ENCODE results near the gene TRPV4.

TRPV4 gene

DNA sequence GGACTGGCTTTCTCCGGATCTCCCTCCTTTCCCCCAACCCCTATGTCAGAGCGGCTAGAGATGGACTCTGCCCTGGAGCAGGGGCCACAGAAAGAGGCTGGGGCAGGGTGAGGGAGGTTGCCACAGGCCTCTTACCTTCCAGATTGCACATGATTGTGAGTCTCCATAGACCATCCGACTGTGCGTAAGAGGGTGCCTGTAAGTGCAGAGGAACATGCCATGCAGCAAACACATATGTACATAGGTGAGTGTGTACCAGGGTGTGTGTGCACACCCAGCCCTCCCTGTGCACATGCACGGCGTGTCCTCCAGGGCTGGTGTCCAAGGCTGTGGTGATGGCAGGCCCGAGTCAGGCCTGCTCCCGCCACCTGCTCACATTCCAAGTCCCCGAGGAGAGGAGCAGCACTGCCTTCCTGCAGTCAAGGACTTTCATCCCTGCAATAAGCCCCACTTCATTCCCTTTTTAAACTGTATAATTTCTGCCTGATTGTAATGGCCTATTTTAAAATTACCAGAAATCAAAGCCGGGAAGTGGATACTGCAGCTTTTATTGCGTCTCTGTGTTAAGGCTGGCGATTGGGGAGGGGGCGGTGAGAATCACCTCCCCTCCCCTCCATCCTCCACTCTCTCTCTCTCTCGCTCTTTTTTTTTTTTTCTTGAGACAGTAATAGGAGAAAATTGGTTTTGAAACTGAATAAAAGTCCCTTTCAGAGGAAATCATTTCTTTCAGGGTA, 91.1 kb downstream of the TRPV4 start:
- DNase-seq (ENCODE audit: low read depth in 2 of 2, low spot score in 1 of 2), result no peak

DNA sequence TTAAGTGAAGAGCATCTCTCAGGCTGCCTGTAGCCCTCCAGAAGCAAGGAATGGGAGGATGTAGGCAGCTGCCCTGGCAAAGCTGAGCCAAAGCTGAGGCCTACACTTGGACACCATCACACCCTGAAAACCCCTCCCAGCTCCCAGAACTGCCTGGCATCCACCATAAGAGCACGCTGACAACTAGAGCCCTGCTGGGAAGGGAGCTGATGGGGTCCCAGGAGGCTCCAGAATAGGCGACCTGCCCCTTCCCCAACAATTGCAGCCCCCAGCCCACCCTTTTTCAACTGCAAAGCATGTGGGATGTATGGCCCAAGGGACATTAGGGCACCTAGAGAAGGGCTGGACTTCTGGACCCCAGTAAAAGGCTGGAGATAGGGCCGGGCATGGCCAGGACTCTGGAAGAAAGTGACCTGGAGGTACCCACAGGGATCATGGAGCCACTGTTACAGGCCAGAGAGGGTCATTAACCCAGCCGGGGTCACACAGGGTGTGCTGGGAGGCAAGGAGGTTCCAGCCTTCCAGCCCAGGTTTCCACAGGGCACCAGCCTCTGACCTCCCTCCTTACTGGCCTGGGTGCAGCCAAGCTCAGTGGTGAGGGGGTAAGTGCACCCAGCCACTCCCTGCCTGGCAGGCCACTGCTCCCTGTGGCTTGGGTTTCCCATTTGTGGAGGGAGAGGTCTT, 91.8 kb downstream of the TRPV4 start:
- DNase-seq (ENCODE audit: low read depth in 2 of 2, low spot score in 1 of 2), result no peak

DNA sequence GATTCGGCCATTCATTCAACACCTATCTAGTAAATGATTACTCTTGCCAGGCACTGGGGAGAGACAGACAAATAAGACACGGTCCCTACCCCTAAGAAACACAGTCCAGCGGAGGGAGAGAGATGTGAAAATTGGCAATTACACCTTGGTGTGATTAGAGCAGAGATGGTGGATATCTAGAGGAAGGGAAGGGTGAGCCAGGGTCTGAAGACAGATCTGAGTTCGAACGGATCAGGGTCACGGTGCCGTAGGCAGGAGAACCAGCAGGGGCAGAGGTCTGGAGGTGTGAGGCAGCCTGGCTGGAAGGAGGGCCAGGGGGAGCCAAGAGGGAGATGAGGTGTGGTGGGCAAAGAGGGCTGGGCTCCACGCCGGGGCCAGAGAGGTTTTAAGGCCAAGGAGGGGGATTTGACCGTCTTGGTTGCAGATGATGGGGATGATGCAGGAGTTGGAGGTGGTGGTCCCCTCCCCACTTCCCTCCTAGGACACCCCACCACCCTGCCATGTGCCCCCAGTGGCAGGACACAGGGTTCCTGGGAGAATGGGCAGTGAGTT, 92.4 kb downstream of the TRPV4 start:
- DNase-seq (ENCODE audit: low read depth in 2 of 2, low spot score in 1 of 2), result no peak

DNA sequence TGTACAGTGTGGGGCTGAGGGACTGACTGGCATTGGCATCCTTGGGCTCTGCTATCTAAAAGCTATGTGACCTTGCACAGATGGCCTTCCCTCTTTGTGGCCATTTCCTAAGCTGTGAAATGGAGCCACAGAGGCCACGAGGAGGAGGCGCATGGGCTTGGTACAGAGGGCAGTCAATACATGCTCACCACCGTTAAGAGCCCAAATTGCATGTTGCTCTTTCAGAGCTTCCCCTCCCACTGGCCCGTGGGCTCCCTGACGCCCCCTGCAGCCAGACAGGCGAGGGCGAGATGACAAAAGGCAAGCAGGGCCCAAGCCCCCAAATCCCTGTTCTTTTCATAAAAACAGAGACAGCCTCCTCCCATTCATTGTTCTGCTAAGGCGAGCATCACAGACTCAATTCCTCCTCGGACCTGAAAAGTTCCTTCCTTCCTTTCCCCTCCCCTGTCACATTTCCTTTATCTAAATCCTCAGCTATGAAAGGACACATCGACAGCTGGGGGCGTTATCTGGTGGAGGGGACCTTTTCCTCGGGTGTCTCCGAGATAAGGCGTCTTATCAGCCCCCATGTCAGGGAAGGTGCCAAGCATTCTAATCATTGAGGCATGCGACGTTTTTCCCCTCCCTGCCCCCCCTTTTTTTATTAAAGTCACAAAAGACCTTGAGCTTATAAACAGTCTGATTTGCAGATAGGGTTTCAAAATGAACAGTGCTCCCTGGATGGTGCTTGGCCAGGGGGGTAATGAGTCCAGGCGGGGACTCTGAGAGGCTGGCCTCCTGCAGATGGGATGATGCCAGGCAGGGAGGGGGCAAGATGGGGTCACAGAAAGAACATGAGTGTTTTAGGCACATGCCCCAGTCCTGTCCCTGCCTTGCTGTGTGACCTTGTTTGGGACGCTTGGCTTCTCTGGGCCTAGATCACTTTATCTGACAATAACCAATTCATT, 93.2 kb downstream of the TRPV4 start:
- no peak for DNase-seq (ENCODE audit: low read depth in 2 of 2, low spot score in 1 of 2)

DNA sequence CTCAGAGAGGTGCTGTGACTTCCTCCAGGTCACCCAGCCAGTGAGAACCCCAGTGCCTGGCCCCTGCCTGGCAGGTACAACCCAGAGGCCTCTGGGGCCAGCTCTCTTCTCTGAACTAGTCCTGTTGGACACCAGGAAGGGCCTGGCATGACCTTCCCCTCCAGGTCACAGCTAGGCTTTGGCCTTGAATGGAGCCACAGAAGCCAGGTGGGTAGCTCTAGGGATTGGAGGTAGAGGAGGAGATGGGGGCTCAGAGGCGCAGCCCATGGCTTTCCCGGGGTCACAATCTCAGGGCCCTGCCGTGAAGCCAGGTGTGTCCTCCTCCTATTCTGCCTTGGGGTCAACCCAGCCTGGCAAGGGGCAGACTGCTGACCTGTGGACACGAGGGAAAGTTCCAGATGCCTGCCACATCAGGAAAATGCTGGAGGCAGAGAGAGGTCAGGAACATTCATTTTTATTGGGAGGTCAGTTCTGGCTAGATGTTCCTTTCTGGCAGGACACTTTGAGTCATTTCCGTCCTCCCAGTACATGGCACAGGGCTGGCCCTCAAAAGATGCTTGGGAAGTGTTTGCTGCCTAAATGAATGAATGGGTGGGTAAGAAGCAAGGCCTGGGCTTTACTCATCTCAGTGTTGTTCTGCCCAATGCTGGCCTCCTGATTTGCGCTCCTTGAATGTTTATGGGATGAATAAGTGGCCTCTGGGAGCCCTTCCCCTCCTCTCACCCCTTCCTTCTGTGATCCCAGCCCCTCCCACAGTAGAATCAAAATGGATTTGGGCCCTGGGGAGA, 94.1 kb downstream of the TRPV4 start:
- DNase-seq (ENCODE audit: low read depth in 2 of 2, low spot score in 1 of 2), result no peak

DNA sequence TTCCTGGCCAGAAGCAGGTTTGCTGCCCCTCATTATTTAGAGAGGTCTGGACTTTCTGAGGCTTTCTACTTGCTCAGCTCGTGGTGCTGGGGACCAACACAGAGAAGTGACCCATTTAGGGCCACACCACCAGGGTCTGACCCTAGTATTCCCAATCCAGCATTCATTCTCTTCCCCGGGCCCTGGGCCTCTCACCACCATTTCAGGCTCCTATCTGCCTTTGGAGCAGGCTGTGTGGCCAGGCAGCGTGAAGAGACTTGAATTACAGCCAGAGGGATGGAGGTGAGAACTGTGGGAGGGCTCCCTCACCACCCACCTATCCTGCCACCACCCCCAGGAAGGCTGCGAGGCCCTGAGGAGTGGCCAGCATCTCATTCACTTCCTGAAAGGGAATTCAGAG, 95.0 kb downstream of the TRPV4 start:
- no peak for DNase-seq (ENCODE audit: low read depth in 2 of 2, low spot score in 1 of 2)

DNA sequence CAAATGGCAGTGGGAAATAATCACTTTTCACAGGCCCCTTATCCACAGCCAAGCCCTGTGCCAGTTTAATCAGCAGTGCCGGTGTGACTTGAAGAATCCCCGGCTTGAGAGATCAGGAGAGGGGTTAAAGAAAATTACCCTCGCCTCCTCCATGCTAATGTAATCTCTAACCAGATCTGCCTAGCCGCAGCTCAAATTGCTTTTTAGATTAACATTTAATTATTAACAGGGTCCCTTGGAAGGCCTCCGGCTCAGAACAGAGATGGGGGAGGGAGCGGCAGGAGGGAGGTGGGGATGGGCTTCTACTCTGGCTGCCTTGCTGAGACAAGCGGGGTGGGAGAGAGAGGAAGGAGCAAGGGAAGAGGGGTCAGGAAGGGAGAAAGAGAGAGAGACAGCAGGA, 95.6 kb downstream of the TRPV4 start:
- DNase-seq (ENCODE audit: low read depth in 2 of 2, low spot score in 1 of 2), result no peak

DNA sequence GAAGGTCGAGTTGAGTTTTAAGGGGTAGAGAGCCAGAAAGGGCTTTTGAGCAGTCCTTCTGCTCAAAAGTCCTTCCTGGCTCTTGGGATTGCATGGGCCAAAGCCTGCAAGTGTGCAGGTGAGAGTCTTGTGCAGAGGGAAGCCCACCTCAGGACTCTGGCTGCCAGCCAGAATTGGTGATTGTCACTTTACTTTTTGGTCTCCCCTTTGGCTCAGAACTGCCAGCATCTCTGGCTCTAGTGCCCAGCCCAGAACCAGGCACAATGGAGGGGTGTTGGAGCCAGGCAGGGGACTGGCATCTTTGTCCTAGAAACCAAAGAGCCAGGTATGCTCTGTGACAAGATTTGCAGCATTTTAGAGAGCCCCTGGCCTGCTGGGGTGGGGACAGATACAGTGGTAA, 96.1 kb downstream of the TRPV4 start:
- DNase-seq (ENCODE audit: low read depth in 2 of 2, low spot score in 1 of 2), result no peak

DNA sequence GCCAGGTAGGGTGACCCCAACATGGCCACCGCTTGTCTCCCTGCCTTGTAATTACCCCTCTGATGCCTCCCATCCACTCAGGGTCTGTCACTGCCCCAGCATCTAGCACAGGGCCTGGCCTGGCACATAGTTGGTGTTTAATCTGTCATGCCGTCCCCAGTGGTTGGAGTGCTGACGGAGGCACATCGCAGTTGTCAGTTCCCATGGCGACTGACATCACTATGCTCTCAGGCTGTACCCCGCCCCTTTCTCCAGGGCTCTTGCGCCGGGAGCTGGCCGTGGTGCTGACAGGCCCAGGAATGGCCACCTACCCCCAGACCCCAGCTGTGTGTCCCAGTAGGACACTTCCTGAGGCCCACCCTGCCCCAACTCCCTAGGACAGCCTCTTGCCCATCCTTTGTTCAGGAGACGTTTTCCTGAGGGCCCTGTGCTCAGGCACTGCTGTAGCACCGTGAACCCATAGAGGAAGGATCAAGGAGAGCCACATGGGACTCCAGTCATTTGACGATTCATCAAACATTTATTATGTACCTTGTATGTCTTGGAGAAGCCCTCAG, 96.6 kb downstream of the TRPV4 start:
- DNase-seq (ENCODE audit: low read depth in 2 of 2, low spot score in 1 of 2), result no peak

DNA sequence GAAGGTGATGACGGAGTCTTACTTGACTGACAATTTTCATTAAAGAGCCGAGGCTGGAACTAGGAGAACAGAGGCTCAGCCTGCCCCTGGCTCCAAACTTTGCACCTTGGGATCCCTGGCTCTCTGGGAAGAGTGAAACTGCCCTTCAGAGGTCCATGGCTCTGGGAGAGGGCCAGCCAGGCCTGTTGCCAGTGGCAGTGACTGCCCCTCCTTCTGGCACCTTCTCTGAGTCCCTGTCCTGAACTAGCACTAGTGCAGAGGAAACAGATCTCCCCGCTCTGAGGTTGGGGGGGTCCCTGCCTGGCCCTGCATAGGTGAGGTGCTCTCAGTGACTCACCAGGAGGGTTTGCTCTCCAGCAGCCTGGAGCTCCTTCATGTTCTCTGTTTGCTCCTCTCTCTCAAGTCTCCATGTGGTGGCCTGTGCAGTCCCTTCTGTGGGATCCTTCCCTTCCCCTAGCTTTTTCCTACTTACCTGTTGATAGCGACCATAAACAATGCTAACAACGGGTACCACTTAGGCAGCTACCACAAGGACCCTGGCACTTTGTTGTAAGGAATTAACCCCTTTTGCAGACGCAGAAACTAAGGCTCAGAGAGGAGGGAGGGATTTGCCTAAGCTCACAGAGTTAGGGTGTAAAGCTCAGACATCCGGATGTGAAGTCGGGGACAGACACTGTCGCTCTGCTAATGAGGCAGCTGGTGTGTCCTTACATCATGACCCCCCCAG, 97.2 kb downstream of the TRPV4 start:
- no peak for DNase-seq (ENCODE audit: low read depth in 2 of 2, low spot score in 1 of 2)

DNA sequence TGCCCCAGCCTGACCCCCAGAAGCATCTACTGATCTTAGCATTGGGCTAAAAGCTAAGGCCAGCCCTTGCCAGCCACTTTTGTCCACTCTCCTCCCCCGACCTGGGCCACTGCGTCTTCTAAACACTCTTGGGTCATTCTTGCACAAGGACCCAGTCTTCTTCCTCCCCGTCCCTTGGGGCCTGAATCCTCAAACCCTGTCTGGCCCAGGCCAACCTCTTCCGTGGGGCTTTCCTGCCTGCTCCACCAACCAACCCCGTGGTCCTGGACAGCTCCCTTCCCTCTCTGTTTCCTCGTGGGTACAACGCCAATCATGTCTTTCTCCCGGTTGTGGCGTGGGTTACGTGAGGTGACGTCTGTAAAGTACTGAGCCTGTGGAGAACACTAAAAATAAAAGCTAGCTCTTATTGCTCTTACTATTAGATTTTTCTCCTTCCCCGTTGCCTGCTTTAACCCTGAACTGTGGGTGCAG, 98.1 kb downstream of the TRPV4 start:
- no peak for DNase-seq (ENCODE audit: low read depth in 2 of 2, low spot score in 1 of 2)

DNA sequence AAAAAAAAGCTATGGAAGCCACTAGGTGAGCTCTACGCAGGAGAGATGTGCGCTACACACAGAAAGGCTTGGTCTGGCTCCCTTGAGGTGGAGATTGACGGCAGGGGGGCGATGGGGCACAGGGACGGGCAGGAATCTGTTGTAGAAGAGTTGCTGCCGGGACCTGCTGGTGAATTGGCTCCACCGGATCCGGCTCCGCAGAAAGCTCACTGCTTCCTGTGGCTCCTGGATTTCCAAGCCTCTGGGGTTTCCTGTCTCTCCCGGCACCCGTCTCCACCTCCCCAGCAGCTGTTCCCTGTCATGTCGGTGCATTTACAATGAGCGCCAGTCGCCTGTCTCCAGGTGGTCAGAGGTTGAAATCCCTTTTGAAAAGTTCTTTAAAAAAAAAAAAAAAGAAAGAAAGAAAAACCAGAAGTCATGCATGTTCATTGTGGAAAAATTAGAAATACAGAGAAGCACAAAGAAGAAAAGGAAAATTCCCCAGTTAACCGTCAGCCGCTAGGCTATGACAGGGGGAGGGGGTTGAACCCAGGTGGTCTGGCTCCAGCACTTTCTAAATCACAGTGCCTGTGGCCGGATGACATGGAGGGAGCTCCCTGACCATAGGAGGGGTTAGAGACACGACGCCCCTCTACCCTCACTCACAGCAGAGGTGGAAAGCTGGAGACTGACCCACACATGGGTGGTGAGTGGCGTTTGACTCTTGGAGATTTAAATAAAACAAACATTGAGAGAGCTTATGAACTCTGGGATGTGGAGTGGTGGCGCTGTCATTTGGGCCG, 98.8 kb downstream of the TRPV4 start:
- DNase-seq (ENCODE audit: low read depth in 2 of 2, low spot score in 1 of 2), result no peak

Data from stimulated activated CD8-positive, alpha-beta memory T cell treated with anti-CD3 and anti-CD28 coated beads, Interleukin-4, amount 100 ng/mL, for 4 hours (primary cell).